ACC112 (cell line): ENCODE measurements around the gene STRN3.

Experiments
- H2AFZ ChIP-seq: fragments of 200-600 bp; sonication (generic); one replicate; pipeline ENCODE4 v1.6.0; 2017; ENCODE audit warnings: antibody characterized with exemption, low read length; ENCODE audit not compliant: unreplicated experiment
- H3K27ac ChIP-seq: fragments of 200-600 bp; sonication (generic); 2 replicates; pipeline ENCODE4 v1.5.1; 2014; ENCODE audit warnings: low read depth, mild to moderate bottlenecking, antibody characterized with exemption, low read length, moderate library complexity
- H3K27me3 ChIP-seq: fragments of 200-600 bp; sonication (generic); 2 replicates; pipeline ENCODE4 v1.6.1; 2014; ENCODE audit warnings: mild to moderate bottlenecking, antibody characterized with exemption, low read length, moderate library complexity, mixed read lengths; ENCODE audit not compliant: insufficient read depth
- H3K36me3 ChIP-seq: fragments of 200-600 bp; sonication (generic); 2 replicates; pipeline ENCODE4 v1.6.1; 2016; ENCODE audit warnings: mild to moderate bottlenecking, antibody characterized with exemption, low read length, moderate library complexity, mixed read lengths; ENCODE audit not compliant: insufficient read depth
- H3K4me1 ChIP-seq: fragments of 200-600 bp; sonication (generic); one replicate; pipeline ENCODE4 v1.6.1; 2016; ENCODE audit warnings: low read length, mixed read lengths; ENCODE audit not compliant: insufficient read depth, unreplicated experiment, control insufficient read depth
- H3K4me3 ChIP-seq: fragments of 200-600 bp; sonication (generic); 2 replicates; pipeline ENCODE4 v1.5.1; 2014; ENCODE audit warnings: mild to moderate bottlenecking, low read depth, low read length
- H3K79me2 ChIP-seq: fragments of 200-600 bp; sonication (generic); one replicate; pipeline ENCODE4 v1.6.0; 2016; ENCODE audit warnings: low read length; ENCODE audit not compliant: control insufficient read depth, unreplicated experiment, insufficient read depth

STRN3 gene

DNA sequence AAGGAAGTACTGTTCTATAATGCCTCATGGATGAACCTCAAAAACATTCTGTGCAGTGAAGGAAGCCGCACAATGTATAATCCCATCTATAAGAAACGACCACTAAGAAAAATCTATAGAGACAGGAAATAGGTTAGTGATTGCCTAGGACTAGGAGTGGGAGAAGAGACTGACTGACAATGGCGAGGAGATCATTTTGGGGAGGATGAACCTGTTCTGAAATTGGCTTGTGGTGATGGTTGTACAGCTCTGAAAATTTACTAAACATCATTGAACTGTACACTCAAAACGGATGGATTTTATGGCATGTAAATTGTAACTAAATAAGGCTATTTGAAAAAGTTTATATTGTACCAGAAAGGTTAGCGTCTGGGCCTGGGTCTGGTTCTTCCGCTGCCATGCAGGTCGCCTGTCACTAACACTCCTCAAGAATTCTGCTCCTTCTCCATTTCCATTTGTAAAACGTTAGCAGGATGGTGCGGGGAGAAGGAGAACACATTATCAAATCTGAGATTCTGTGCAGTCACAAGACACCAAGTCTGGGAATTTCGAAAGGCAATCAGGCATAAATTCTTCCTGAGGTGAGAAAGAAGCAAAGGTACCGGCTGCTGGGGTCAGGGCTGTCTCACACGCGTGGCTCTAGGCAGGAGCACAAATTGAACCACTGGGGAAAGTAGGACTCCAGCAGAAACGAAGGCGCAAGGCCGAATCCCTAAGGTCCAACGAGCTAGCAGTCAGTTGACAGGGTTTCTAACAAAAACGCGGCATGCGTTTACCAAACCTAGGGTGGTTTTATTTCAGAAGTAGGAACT is 152.7 kb downstream of the STRN3 start:
- H3K27me3 ChIP-seq = peaks cover 56% of the 10 kb centered on the region
- H3K79me2 ChIP-seq = no peaks in the 10 kb centered on the region
- no peak overlapping the region for H3K27ac ChIP-seq
- H3K36me3 ChIP-seq = no peaks in the 10 kb centered on the region
- H3K4me3 ChIP-seq = peak overlapping the region; percentile 79
- peaks cover 3% of the 10 kb centered on the region for H3K4me1 ChIP-seq
- peak overlapping the region; percentile 86 for H2AFZ ChIP-seq

GRCh38 chr14:30872602-30873001 is 153.6 kb downstream of the STRN3 start:
- peaks cover 3% of the 10 kb centered on the region for H3K4me1 ChIP-seq
- H3K27ac ChIP-seq = no peak overlapping the region
- no peaks in the 10 kb centered on the region for H3K36me3 ChIP-seq
- H3K4me3 ChIP-seq = no peak overlapping the region
- H3K27me3 ChIP-seq = peaks cover 51% of the 10 kb centered on the region
- no peak overlapping the region for H2AFZ ChIP-seq
- no peaks in the 10 kb centered on the region for H3K79me2 ChIP-seq

- no peaks in the 10 kb centered on the region for H3K79me2 ChIP-seq
- no peak overlapping the region for H3K4me3 ChIP-seq
- H3K36me3 ChIP-seq = no peaks in the 10 kb centered on the region
- H3K27me3 ChIP-seq = peaks cover 22% of the 10 kb centered on the region
- no peak overlapping the region for H2AFZ ChIP-seq
- H3K4me1 ChIP-seq = no peaks in the 10 kb centered on the region
- H3K27ac ChIP-seq = no peak overlapping the region
These were observed 156.5 kb downstream of the STRN3 start for GRCh38 chr14:30869551-30870155.

DNA sequence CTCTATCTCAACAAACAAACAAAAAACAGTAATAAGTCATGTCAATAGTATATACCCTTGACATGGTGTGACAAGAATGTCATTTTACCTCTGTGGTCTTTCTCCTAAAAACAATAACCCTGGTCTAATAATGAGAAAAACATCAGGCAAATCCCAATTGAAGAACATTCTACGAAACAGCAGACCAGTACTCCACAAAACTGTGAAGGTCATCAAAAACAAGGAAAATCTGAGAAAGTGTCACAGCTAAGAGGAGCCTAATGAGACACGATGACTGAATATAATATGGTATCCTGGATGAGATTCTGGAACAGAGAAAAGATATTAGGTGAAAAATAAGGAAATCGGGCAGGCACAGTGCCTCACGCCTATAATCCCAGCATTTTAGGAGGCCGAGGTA is 157.4 kb downstream of the STRN3 start:
- no peak overlapping the region for H3K27ac ChIP-seq
- no peak overlapping the region for H3K4me3 ChIP-seq
- H3K79me2 ChIP-seq = no peaks in the 10 kb centered on the region
- no peaks in the 10 kb centered on the region for H3K4me1 ChIP-seq
- H3K27me3 ChIP-seq = peaks cover 18% of the 10 kb centered on the region
- H3K36me3 ChIP-seq = no peaks in the 10 kb centered on the region
- H2AFZ ChIP-seq = no peak overlapping the region

DNA sequence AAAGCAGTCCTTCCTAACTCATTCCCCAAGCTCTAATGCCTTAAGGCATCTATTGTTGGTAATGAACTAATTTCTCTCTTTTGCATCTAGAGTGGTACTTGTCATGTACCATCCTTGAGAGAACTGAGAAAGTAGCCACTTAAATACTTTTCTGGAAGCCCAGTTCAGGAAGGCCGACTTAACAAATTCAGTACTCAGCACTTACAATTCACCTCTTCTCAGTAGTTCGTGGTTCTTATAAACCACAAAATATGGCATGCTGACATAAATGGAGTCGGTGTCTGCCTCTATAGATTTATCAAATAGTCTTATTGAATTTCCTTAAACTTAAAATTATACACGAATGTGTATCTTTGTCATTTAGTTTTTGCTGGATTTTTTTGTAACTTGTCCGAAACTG is 161.2 kb downstream of the STRN3 start:
- no peaks in the 10 kb centered on the region for H3K4me1 ChIP-seq
- no peaks in the 10 kb centered on the region for H3K36me3 ChIP-seq
- peaks cover 24% of the 10 kb centered on the region; the same call in 1 of the 2 replicates for H3K27me3 ChIP-seq
- H3K79me2 ChIP-seq = no peaks in the 10 kb centered on the region
- no peak overlapping the region for H3K4me3 ChIP-seq
- H3K27ac ChIP-seq = no peak overlapping the region
- no peak overlapping the region for H2AFZ ChIP-seq

- peaks cover 31% of the 10 kb centered on the region; the same call in 1 of the 2 replicates for H3K27me3 ChIP-seq
- H3K79me2 ChIP-seq = no peaks in the 10 kb centered on the region
- H3K27ac ChIP-seq = no peak overlapping the region
- no peaks in the 10 kb centered on the region for H3K36me3 ChIP-seq
- H2AFZ ChIP-seq = no peak overlapping the region
- H3K4me1 ChIP-seq = no peaks in the 10 kb centered on the region
- no peak overlapping the region for H3K4me3 ChIP-seq
These were observed 165.0 kb downstream of the STRN3 start for GRCh38 chr14:30861200-30861599.

GRCh38 chr14:30855345-30856037 is 170.7 kb downstream of the STRN3 start:
- Histone ChIP-seq H2AFZ (no peak overlapping the region), H3K36me3 (no peaks in the 10 kb centered on the region), H3K4me1 (no peaks in the 10 kb centered on the region), H3K4me3 (no peak overlapping the region), H3K27ac (no peak overlapping the region), H3K27me3 (peaks cover 10% of the 10 kb centered on the region), H3K79me2 (no peaks in the 10 kb centered on the region)

GRCh38 chr14:30854492-30854891 is 171.7 kb downstream of the STRN3 start:
- Histone ChIP-seq H2AFZ (no peak overlapping the region), H3K79me2 (no peaks in the 10 kb centered on the region), H3K27me3 (peaks cover 17% of the 10 kb centered on the region), H3K4me1 (no peaks in the 10 kb centered on the region), H3K4me3 (no peak overlapping the region), H3K27ac (no peak overlapping the region), H3K36me3 (no peaks in the 10 kb centered on the region)

DNA sequence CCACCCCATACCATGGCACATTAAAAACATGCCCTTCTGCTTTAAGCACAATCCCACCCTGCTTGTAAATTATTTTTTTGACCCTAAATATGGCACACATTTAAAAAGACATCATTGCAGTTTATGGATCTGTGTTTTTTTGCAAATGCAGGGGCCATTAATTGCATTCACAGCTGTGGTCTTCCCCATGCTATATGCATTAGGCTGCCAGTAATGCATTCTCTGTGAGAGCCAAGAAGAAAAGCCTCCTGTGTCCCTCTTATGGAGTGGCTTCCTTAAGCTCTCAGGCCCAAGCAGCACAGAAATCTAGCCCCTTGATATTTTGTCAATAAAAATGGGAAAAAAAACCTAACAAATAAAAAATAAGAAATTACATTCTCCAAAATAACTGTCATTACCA is 172.2 kb downstream of the STRN3 start:
- H3K79me2 ChIP-seq = no peaks in the 10 kb centered on the region
- no peaks in the 10 kb centered on the region for H3K36me3 ChIP-seq
- no peak overlapping the region for H3K4me3 ChIP-seq
- H3K27me3 ChIP-seq = peaks cover 18% of the 10 kb centered on the region
- no peak overlapping the region for H3K27ac ChIP-seq
- no peaks in the 10 kb centered on the region for H3K4me1 ChIP-seq
- no peak overlapping the region for H2AFZ ChIP-seq

GRCh38 chr14:30849983-30850382 is 176.2 kb downstream of the STRN3 start:
- Histone ChIP-seq H3K27me3 (peaks cover 41% of the 10 kb centered on the region), H2AFZ (no peak overlapping the region), H3K27ac (no peak overlapping the region), H3K36me3 (no peaks in the 10 kb centered on the region), H3K4me1 (no peaks in the 10 kb centered on the region), H3K4me3 (no peak overlapping the region), H3K79me2 (no peaks in the 10 kb centered on the region)
